ENCODE results near the gene CFAP251. TPM values are rescaled to one million over a fixed set of nuclear protein-coding genes. Genes with fewer than 3 reads are reported as not detected.

Gene CFAP251
- total RNA-seq, 1 experiment from 2014 or later: 5.5 TPM

- intact Hi-C loops (cut with micrococcal nuclease; ENCODE audit: unreplicated experiment): no loop called here
- DNase-seq (ENCODE audit: low spot score): no peak
- no TSS peak for BruUV-seq (replicated peaks)
- H3K27me3 ChIP-seq (replicated peaks; ENCODE audit: insufficient read depth, low read depth, low read length, poor library complexity): no peaks in the 10 kb centered on the region
- no peaks in the 10 kb centered on the region for H3K4me1 ChIP-seq (ENCODE audit: insufficient read depth, low read length, poor library complexity, severe bottlenecking)
- no peaks in the 10 kb centered on the region for H3K36me3 ChIP-seq (ENCODE audit: insufficient read depth, low read length, poor library complexity, severe bottlenecking)
- H3K9me3 ChIP-seq (ENCODE audit: low read depth, low read length, poor library complexity, severe bottlenecking): no peaks in the 10 kb centered on the region
- no peak overlapping the region for H3K27ac ChIP-seq (ENCODE audit: low read depth, low read length, poor library complexity, severe bottlenecking)
- TF ChIP-seq EZH2 (IDR thresholded peaks at IDR 0.05; ENCODE audit: borderline replicate concordance, low read depth, low read length, poor library complexity, severe bottlenecking) (no peak), CTCF (conservative IDR thresholded peaks at IDR 0.05; ENCODE audit: low read depth, low read length) (no peak)
- ChIA-PET CTCF (no interaction called here), POLR2A (ENCODE audit: low non-redundant PET) (no interaction called here)
- no peak overlapping the region for H3K4me3 ChIP-seq (ENCODE audit: low read depth, low read length, poor library complexity, severe bottlenecking)
Observed at GRCh38 chr12:121974026-121974985, 55.9 kb downstream of the CFAP251 start.

- ChIA-PET CTCF (no interaction called here), POLR2A (ENCODE audit: low non-redundant PET) (no interaction called here)
- Histone ChIP-seq H3K36me3 (ENCODE audit: insufficient read depth, low read length, poor library complexity, severe bottlenecking) (no peaks in the 10 kb centered on the region), H3K4me1 (ENCODE audit: insufficient read depth, low read length, poor library complexity, severe bottlenecking) (no peaks in the 10 kb centered on the region), H3K9me3 (ENCODE audit: low read depth, low read length, poor library complexity, severe bottlenecking) (no peaks in the 10 kb centered on the region), H3K27ac (ENCODE audit: low read depth, low read length, poor library complexity, severe bottlenecking) (no peak overlapping the region), H3K27me3 (replicated peaks; ENCODE audit: insufficient read depth, low read depth, low read length, poor library complexity) (no peaks in the 10 kb centered on the region), H3K4me3 (ENCODE audit: low read depth, low read length, poor library complexity, severe bottlenecking) (no peak overlapping the region)
- TF ChIP-seq EZH2 (IDR thresholded peaks at IDR 0.05; ENCODE audit: borderline replicate concordance, low read depth, low read length, poor library complexity, severe bottlenecking) (no peak), CTCF (conservative IDR thresholded peaks at IDR 0.05; ENCODE audit: low read depth, low read length) (no peak)
- DNase-seq (ENCODE audit: low spot score): no peak
- intact Hi-C loops (cut with micrococcal nuclease; ENCODE audit: unreplicated experiment): no loop called here
- no TSS peak for BruUV-seq (replicated peaks)
Observed at GRCh38 chr12:121975021-121975420, 56.6 kb downstream of the CFAP251 start.

- TF ChIP-seq EZH2 (IDR thresholded peaks at IDR 0.05; ENCODE audit: borderline replicate concordance, low read depth, low read length, poor library complexity, severe bottlenecking) (no peak), CTCF (conservative IDR thresholded peaks at IDR 0.05; ENCODE audit: low read depth, low read length) (no peak)
Observed at GRCh38 chr12:121976950-121977349, 58.6 kb downstream of the CFAP251 start.

More at GRCh38 chr12:121976950-121977349, 58.6 kb downstream of the CFAP251 start:
- Histone ChIP-seq H3K9me3 (ENCODE audit: low read depth, low read length, poor library complexity, severe bottlenecking) (no peaks in the 10 kb centered on the region), H3K4me1 (ENCODE audit: insufficient read depth, low read length, poor library complexity, severe bottlenecking) (peaks cover 6% of the 10 kb centered on the region), H3K27ac (ENCODE audit: low read depth, low read length, poor library complexity, severe bottlenecking) (no peak overlapping the region), H3K4me3 (ENCODE audit: low read depth, low read length, poor library complexity, severe bottlenecking) (no peak overlapping the region), H3K36me3 (ENCODE audit: insufficient read depth, low read length, poor library complexity, severe bottlenecking) (no peaks in the 10 kb centered on the region), H3K27me3 (replicated peaks; ENCODE audit: insufficient read depth, low read depth, low read length, poor library complexity) (no peaks in the 10 kb centered on the region)
- BruUV-seq (replicated peaks): no TSS peak
- no peak for DNase-seq (ENCODE audit: low spot score)
- CTCF ChIA-PET: no interaction called here
- POLR2A ChIA-PET (ENCODE audit: low non-redundant PET): no interaction called here
- intact Hi-C loops (cut with micrococcal nuclease; ENCODE audit: unreplicated experiment): no loop called here
